Activated CD8-positive, alpha-beta memory T cell treated with anti-CD3 and anti-CD28 coated beads for 24 hours (primary cell): ENCODE results near the gene BCL11A.

Experiments
- DNase-seq: peaks from one replicate; pipeline ENCODE4 v3.0.0-alpha.2; 2020

BCL11A gene

DNA sequence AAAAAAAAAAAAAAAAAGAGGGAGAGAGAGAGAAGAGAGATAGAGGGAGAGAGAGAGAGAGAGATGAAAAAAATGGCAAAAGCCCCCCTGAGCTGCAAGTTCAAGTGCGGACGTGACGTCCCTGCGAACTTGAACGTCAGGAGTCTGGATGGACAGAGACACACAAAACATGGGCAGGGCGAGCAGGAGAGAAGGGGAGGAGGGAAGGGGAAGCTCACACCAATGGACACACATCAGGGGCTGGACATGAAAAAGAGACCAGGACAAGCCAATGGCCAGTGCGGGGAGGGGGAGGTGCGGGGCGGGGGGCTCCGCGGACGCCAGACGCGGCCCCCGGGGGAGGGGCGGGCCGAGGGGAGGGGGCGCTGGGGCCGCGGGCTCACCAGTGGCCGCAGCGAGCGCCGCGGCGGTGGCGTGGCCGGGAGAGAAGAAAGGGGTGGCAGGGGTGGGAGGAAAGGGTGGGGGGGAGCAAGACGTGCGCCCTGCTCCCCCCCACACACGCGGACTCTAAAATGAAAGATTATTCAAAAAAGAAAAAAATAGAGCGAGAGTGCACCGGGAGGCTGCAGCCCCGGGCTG is at the start of gene BCL11A:
TSS of gene BCL11A (minus strand) at position 160 of the 579 bp plus-strand sequence. CDS start 384 bp downstream, outside the sequence.
- no peak for DNase-seq

GRCh38 chr2:60602828-60603532 is 49.5 kb upstream of the BCL11A start:
- no peak for DNase-seq

GRCh38 chr2:60602388-60602787 is 48.9 kb upstream of the BCL11A start:
- no peak for DNase-seq

DNA sequence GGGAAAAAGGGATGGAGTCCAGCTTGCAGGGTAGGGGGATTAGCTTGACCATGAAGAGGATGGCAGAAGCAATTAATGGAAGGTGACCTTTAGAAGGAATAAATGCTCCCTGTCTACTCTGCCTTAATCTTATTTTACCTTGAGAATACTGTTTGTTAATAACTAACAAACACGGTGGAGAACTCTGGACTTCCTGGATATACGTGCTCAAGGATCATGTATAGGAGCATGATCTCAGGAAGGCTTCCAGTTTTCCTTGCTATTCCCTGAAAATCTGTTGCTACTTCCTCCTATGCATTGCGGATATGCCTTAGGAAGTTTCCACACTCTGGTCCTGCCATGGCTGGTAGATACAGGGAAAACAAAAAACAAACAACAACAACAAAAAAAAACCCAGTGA is 44.8 kb upstream of the BCL11A start:
- no peak for DNase-seq

DNA sequence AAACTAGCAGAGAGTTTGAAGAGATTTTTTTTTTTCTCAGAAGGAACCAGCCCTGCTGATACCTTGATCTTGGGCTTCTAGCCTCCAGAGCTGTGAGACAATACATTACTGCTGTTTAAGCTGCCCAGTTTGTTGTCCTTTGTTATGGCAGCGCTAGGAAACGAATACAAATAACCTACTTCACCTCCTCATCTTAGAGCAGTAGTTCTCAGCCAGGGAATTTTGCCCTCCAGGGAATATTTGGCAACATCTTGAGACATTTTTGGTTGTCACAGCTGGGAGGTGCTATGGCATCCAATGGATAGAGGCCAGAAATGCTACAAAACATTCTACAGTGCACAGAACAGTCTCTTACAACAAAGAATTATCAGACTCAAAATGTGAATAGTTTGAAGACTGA is 43.9 kb upstream of the BCL11A start:
- DNase-seq = no peak

DNA sequence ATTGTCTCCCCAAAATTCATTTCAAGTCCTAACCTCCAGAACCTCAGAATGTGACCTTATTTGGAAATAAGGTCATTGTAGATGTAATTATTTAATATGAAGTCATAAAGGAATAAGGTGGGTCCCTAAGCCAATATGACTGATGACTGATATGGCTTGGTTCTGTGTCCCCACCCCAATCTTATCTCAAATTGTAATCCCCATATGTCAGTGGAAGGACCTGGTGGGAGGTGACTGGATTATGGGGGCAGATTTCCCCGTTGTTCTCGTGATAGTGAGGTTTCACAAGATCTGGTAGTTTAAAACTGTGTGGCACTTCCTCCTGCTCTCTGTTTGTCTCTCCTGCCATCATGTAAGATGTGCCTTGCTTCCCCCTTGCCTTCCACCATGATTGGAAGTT is 43.0 kb upstream of the BCL11A start:
- DNase-seq = no peak

DNA sequence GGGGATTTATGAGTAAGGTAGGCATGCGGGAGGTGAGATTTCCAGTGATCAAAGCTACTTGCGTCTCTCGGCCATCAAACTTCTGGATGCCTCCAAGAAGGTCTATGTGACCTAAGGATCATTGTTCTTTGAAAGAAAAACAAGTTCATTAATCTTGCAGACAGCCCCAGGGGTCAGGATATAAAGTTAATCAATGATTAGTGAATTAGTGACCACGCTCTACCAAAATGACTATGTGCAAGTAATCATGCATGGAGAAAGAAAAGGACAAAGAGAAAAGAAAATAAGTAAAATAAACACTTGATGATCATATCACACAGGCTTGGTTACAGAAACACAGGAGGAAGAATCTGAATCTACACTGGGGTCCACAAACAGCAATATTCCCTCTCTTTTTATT is 42.5 kb upstream of the BCL11A start:
- no peak for DNase-seq

- no peak for DNase-seq
These were observed 35.6 kb upstream of the BCL11A start for GRCh38 chr2:60589104-60589503.

DNA sequence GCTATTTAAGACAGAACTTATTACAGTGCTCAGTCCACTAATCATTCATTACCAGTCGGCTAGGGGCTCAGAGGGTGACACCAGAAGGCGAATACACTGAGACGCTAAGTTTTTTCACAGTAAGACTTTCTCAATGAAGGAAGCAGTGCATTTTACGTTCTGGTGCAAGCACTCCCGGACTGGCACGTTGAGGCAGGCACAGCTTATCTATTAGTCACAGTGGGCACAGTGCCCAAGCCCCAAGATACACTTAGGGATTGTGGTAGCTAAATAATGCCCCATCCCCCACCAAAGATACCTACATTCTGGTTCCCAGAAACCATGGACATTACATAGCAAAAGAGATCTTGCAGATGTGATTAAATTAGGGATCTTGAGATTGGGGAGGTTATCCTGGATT is 32.6 kb upstream of the BCL11A start:
- DNase-seq = no peak

- DNase-seq = no peak
These were observed 31.8 kb upstream of the BCL11A start for GRCh38 chr2:60585276-60585675.

DNA sequence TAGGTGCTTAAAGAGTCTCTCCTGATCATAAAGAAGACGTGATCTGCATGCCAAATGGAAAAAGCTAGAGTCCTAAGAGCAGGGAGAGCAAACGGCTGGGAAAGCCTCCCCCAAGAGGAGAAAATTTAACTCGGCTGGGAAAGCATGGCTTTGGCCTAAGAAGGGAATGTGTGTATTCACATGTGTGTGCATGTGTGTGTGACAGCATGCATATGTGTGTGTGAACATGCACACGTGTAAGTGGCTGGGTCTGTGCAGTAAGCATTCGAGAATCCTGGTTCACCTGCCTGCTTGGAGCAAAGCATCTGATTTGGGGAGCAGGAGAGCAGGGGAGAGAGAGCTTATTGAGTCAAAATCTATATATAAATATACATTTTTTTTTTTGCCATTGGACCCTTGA is 30.1 kb upstream of the BCL11A start:
- no peak for DNase-seq

DNA sequence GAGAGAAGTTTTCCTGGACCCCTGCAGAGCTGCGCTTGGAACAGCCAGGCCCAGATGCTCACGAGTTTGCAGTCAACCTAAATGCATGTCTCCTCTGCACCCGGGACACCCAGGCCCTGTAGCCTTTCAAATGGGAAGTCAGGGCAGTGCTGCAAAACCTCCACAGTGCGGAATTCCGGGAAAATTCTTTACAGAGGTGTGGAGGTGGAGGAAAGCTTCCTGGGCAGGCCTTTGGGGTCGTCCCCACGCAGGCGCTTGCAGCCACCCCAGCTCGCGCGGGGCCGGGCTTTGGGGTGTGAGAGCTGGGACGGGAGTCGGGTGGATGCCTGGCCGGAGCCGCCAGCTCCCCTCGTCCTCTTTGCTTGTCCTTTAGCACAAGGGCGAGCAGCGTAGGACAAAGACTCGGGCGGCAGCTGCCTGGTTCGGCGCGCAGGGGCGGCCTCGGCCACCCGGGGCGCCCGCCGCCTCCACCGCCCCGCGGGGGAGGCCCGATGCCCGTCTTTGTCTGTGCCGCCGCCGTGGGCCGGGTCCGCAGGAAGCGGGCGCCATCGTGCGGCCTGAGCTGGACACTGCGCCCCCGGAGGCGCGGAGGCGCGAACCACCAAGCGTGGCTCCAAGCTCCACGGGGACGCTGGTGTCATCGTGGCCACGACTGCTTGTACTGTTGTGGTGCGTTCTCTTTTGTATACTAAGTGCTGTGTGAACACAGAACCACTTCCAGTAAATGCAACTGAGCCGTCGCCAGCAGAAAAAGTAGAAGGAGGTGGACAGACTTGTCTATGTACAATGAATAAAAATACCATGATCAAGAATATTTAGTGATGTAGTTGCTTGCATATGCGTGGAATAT is 28.2 kb upstream of the BCL11A start:
- DNase-seq = peak; percentile 88

DNA sequence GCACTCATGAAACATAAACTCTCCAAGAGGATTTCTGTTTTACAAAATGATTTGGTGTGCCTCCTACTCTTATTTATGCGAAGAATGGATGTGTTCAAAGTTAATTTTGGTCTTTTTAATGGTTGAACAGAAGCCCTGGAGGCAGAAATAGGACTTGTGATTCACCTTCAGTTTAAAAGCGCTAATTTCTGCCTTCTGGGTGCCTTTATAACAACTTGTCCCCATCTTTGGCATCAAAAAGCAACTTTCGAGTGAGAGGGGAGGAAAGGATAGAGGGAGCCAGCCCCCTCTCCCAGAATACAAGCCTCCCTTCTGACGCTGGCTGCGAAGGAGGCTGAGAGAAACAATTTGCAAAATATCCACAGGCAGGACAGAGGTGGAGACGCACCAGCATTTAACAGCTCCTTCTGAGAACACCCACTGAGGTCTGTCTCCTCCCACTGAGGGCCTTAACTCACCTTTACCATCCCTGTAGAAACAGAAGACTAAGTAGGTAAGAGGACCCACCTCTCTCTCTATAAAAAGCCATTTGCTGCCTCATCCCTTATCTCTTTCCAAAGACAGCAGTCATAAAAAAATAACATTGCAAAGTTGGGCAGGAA is 24.3 kb upstream of the BCL11A start:
- no peak for DNase-seq

DNA sequence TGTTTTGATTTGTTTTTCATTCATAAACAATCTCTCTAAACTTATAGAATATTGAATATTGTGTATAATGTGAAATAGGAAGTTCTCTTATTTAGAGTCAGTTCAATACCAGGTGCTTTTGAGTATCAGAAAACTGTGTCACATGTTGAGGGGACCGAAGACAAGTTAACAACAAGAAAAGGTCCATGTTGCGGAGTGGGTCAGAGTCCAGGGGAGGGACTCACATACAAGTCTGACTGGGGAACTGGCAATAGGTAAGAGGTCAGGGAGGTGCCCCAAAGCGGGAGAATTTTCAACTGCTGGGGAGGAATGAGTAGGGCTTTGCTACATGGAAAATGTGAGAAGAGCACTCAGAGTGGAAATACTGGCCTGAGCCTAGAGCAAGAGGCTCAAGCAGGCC is 19.8 kb upstream of the BCL11A start:
- no peak for DNase-seq

GRCh38 chr2:60570251-60570650 is 16.8 kb upstream of the BCL11A start:
- no peak for DNase-seq

GRCh38 chr2:60569680-60570111 is 16.2 kb upstream of the BCL11A start:
- DNase-seq = no peak

DNA sequence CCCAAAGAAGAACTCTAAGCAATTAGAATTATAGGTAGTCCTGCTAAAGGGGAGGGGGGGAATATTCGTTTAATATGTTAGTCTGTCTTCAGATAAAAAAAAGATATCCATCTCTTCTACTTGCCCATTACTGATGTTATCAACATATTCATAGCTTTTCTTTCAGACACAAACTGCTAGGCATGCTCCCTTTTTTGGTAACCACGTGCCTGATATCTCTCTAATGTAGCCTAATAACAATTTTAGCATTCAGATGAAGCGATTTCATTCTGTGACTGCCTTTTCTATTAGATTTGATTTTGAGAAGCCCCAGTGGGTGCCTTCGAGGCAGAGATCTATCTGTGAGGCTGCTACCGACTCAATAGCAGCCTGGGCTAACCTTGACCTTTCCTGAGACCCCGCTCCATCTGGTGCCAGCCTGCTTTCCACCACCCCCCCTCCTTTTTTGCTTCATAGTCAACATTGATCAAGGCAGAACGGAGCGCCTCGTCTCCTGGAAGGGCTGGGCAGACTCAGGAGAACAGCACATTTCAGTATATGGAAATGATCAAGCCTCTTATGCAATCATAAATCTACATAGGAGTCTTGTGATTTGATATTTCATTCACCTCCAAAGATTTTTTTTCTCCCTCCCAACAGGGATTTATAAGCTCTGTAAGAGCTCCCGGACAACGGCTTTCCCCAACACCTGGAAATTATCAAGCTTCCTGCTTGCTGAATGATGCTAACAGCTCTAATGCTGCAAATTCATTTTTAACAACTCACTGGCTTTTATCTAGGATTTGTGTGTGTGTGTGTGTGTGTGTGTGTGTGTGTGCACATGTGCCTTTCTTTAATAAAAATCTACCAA is 14.7 kb upstream of the BCL11A start:
- no peak for DNase-seq

DNA sequence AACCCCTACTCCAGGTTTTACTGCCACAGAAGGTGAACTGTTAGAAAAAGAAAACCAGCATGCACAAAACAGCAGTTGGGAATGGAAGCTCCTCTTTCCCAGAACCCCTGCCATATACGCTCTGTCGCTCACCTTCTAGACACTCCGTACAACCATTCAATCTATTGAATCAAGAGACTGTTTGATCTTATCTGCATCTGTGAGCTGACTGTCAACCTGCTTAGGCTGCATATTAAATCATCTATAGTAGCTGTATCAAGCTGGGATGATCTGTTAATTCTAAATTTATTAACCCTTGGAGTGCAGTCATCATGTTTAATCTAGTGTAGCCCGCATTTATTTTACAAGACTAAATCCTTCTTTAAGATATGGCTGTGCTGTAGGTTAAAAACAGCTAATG is 13.6 kb upstream of the BCL11A start:
- no peak for DNase-seq

DNA sequence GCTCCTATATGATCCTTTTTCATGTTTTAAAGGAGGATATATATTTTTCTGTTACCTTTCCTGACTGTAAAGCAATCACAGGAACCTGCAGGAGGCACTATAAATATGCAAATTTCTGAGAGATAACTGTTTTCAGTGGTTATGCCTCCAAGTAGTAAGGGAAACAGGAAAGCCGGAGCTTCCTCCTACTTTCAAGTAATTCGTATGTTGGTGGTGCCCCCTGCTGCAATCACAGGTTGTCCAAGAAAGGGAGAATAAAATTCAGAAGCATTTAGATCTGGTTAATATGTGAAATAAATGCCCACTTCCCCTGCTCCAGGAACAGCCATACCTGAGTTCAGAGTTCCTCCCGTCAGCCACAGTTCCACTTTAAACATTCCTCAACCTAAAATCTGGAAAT is 12.0 kb upstream of the BCL11A start:
- no peak for DNase-seq

- no peak for DNase-seq
These were observed 7.5 kb upstream of the BCL11A start for GRCh38 chr2:60560734-60561644.

- no peak for DNase-seq
These were observed 6.4 kb upstream of the BCL11A start for GRCh38 chr2:60559880-60560279.
